Measurements from ENCODE around the gene UBE3B. TPM values are rescaled to one million over a fixed set of nuclear protein-coding genes. Genes with fewer than 3 reads are reported as not detected.
A peak's percentile ranks its signal among the peaks of the same experiment; 100 is the strongest.

Gene UBE3B
- total RNA-seq, 1 experiment from 2014 or later, result 38.4 TPM

- H3K4me3 ChIP-seq (ENCODE audit: low read depth, low read length), result no peak overlapping the region
- Mint-ChIP-seq H3K27me3 (ENCODE audit: insufficient read depth, unreplicated experiment) (no peaks in the 10 kb centered on the region), H3K36me3 (ENCODE audit: insufficient read depth, unreplicated experiment) (peaks cover 12% of the 10 kb centered on the region), H3K9me3 (ENCODE audit: unreplicated experiment) (no peaks in the 10 kb centered on the region), H3K4me1 (ENCODE audit: low read depth, unreplicated experiment) (no peaks in the 10 kb centered on the region), H3K4me3 (ENCODE audit: unreplicated experiment) (no peak overlapping the region), H3K27ac (ENCODE audit: unreplicated experiment) (no peak overlapping the region)
- ChIA-PET POLR2A (no interaction called here), CTCF (no interaction called here)
- BruUV-seq (replicated peaks), result no TSS peak
- TF ChIP-seq CTCF (IDR thresholded peaks at IDR 0.05; ENCODE audit: insufficient read depth in 1 of 2, low read depth in 1 of 2, low read length in 1 of 2, severe bottlenecking in 1 of 2, unreplicated experiment in 1 of 2), result no peak
- H3K36me3 ChIP-seq (ENCODE audit: control insufficient read depth, insufficient read depth, low read length), result no peaks in the 10 kb centered on the region; the same call in 1 of the 2 replicates
- no peaks in the 10 kb centered on the region for H3K27me3 ChIP-seq (replicated peaks; ENCODE audit: control insufficient read depth, insufficient read depth, low read length)
- no peak for DNase-seq
- H3K9me3 ChIP-seq, result no peaks in the 10 kb centered on the region
- intact Hi-C loops (cut with micrococcal nuclease; ENCODE audit: unreplicated experiment), result no loop called here
- H3K4me1 ChIP-seq, result no peaks in the 10 kb centered on the region
Observed at GRCh38 chr12:109581334-109581691, 103.9 kb downstream of the UBE3B start.

GRCh38 chr12:109581856-109582255 is 104.4 kb downstream of the UBE3B start:
- H3K9me3 Mint-ChIP-seq (ENCODE audit: unreplicated experiment), result no peaks in the 10 kb centered on the region
- intact Hi-C loops (cut with micrococcal nuclease; ENCODE audit: unreplicated experiment), result no loop called here
- Histone ChIP-seq H3K27me3 (replicated peaks; ENCODE audit: control insufficient read depth, insufficient read depth, low read length) (no peaks in the 10 kb centered on the region), H3K4me1 (no peaks in the 10 kb centered on the region), H3K36me3 (ENCODE audit: control insufficient read depth, insufficient read depth, low read length) (no peaks in the 10 kb centered on the region; the same call in 1 of the 2 replicates), H3K9me3 (no peaks in the 10 kb centered on the region), H3K4me3 (ENCODE audit: low read depth, low read length) (no peak overlapping the region)
- peaks cover 11% of the 10 kb centered on the region for H3K36me3 Mint-ChIP-seq (ENCODE audit: insufficient read depth, unreplicated experiment)
- POLR2A ChIA-PET, result no interaction called here
- H3K27ac Mint-ChIP-seq (ENCODE audit: unreplicated experiment), result no peak overlapping the region
- no peak for DNase-seq
- no peak for TF ChIP-seq CTCF (IDR thresholded peaks at IDR 0.05; ENCODE audit: insufficient read depth in 1 of 2, low read depth in 1 of 2, low read length in 1 of 2, severe bottlenecking in 1 of 2, unreplicated experiment in 1 of 2)
- H3K4me1 Mint-ChIP-seq (ENCODE audit: low read depth, unreplicated experiment), result no peaks in the 10 kb centered on the region
- no TSS peak for BruUV-seq (replicated peaks)
- CTCF ChIA-PET, result interaction anchor here (1.1 kb wide), 1 partner anchor 197 kb away, joined by 4 read pairs; no protein-coding TSS in a partner anchor
- H3K4me3 Mint-ChIP-seq (ENCODE audit: unreplicated experiment), result no peak overlapping the region
- no peaks in the 10 kb centered on the region for H3K27me3 Mint-ChIP-seq (ENCODE audit: insufficient read depth, unreplicated experiment)

- H3K4me1 Mint-ChIP-seq (ENCODE audit: low read depth, unreplicated experiment), result no peaks in the 10 kb centered on the region
- no peaks in the 10 kb centered on the region for H3K9me3 Mint-ChIP-seq (ENCODE audit: unreplicated experiment)
Observed at GRCh38 chr12:109582636-109583035, 105.2 kb downstream of the UBE3B start.

More at GRCh38 chr12:109582636-109583035, 105.2 kb downstream of the UBE3B start:
- Mint-ChIP-seq H3K36me3 (ENCODE audit: insufficient read depth, unreplicated experiment) (peaks cover 4% of the 10 kb centered on the region), H3K27ac (ENCODE audit: unreplicated experiment) (no peak overlapping the region), H3K4me3 (ENCODE audit: unreplicated experiment) (no peak overlapping the region), H3K27me3 (ENCODE audit: insufficient read depth, unreplicated experiment) (no peaks in the 10 kb centered on the region)
- peak; percentile 49 to 53 for DNase-seq
- intact Hi-C loops (cut with micrococcal nuclease; ENCODE audit: unreplicated experiment), result no loop called here
- BruUV-seq (replicated peaks), result no TSS peak
- Histone ChIP-seq H3K4me1 (no peaks in the 10 kb centered on the region), H3K27me3 (replicated peaks; ENCODE audit: control insufficient read depth, insufficient read depth, low read length) (no peaks in the 10 kb centered on the region), H3K9me3 (no peaks in the 10 kb centered on the region), H3K4me3 (ENCODE audit: low read depth, low read length) (no peak overlapping the region), H3K36me3 (ENCODE audit: control insufficient read depth, insufficient read depth, low read length) (no peaks in the 10 kb centered on the region; the same call in 1 of the 2 replicates)
- peak in 1 of 2 experiments; percentile 37 for TF ChIP-seq CTCF (IDR thresholded peaks at IDR 0.05; ENCODE audit: insufficient read depth in 1 of 2, low read depth in 1 of 2, low read length in 1 of 2, severe bottlenecking in 1 of 2, unreplicated experiment in 1 of 2)
- ChIA-PET CTCF (interaction anchor here (1.0 to 1.7 kb wide), 3 partner anchors 9 to 196 kb away, joined by 3 to 5 read pairs (median 4); partner anchors contain the start of genes MMAB and MVK), POLR2A (interaction anchor here (0.6 kb wide), 1 partner anchor 10 kb away, joined by 4 read pairs; no protein-coding TSS in a partner anchor)

Data from Caco-2 (cell line).